HuH-7.5 (cell line): Measurements from ENCODE around the gene TUNAR.

ENCODE experiments used
- DNase-seq: peaks from one replicate; pipeline ENCODE4 v3.0.0; 2011; ENCODE audit warnings: low spot score

TUNAR gene

GRCh38 chr14:95872777-95873176 lies 3.9 kb upstream of the TUNAR start:
- no peak for DNase-seq

GRCh38 chr14:95875831-95876760 lies 536 bp upstream of the TUNAR start:
- DNase-seq: no peak

- DNase-seq: no peak
Measured at GRCh38 chr14:95877633-95878032, 1.0 kb downstream of the TUNAR start.

- DNase-seq: no peak
Measured at GRCh38 chr14:95884377-95884776, 7.7 kb downstream of the TUNAR start.

DNA sequence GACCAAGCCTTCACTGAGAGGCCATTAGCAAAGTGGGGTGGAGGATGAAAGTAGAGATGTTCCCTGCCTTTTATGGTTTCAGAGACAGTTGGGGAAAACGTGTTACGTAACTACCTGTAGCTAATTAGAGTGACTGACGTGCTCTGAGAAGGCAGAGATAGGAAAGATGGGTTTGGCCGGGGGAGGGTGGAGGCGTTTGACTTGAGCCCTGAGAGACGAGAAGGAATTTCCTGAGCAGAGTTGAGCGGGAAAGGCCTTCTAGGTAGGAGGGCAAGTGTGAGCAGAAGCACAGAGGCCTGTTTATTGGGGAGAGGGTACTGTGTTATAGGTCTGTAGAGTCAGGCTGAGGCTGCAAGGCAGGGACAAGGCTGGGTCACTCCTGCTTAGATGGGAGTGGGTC lies 8.6 kb downstream of the TUNAR start:
- no peak for DNase-seq

DNA sequence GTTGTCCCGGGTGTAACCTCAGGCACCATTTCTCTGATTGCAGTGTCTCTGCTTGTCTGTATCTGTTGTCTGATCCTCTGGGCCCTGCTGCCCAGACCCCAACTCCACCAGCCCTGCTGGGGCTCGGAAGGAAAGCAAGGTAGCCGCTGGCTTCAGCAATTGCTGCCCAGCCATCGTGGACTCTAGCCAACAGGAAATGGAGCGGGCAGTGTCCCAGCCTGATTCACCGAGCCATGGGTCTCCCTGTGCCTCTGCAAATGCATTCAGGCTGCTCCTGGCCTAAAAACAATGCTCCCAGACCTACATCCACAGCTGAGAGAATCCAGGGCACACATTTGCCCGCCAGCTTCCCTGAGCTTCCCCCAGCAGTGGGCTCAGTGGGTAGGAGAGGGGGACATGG lies 9.2 kb downstream of the TUNAR start:
- DNase-seq: no peak

DNA sequence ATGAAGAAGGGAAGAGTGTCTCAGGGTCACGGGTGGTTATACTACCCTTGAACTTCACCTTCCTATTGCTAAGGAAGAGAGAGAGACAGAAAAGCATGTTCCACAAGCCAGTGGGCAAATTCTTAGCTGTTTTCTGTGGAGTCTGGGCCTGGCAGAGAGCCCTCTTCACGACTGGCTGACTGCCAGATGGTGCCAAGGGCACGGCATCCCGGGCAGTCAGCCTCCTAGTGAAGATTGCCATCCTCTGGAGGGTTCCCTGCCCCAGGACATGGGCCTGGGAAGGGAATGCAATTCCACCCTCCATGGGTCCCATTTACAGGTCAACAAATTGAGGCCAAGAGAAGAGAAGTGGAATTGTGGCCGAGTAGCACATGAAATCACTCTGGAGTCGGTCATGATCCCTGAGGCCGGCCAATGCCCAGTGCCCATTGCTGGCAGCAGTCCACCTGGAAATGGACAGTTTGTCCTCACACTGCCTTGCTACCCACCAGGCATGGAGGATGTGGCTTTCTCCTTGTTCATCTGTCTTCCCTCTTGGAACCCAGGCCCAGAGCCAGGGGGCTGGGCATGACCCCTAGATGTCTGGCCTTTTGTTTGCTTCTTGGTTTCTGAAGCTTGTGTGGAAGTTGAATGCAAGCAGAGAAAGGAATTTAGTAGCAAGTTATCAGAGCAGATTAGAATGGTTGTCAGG lies 9.9 kb downstream of the TUNAR start:
- no peak for DNase-seq

DNA sequence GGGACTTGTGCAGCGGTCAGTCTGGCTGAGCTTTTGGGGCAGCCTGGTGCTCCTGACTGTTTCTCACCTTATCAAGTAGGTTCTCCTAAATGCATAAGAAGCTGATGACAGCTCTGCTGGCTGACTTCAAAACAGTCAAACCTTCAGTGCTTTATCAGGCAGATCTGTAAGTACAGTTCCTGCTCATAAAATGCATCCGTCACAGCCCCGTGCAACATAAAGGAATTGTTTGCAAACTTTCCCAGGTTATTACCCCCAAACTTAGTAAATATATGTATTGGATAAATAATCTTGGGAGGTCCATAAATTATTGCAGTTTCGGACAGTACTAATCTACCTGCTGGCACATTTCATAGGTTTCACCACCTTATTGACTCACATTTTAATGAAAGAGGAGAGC lies 10.7 kb downstream of the TUNAR start:
- no peak for DNase-seq

GRCh38 chr14:95889236-95889979 lies 12.8 kb downstream of the TUNAR start:
- no peak for DNase-seq

DNA sequence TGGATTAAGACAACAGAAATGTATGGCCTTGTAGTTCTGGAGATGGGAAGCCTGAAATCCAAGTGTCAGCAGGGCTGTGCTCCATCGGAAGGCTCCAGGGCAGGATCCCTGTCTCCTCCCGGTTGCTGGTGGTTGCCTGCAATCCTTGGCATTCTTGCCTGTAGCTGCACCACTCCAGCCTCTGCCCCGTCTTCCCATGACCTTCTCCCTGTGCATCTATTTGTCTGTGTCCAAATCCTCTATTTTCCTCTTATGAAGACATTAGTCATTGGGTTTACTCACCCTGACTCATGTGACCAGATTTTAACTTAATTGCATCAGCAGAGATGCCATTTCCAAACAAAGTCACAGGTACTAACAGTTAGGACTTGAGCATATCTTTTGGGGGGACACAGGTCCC lies 15.1 kb downstream of the TUNAR start:
- no peak for DNase-seq

DNA sequence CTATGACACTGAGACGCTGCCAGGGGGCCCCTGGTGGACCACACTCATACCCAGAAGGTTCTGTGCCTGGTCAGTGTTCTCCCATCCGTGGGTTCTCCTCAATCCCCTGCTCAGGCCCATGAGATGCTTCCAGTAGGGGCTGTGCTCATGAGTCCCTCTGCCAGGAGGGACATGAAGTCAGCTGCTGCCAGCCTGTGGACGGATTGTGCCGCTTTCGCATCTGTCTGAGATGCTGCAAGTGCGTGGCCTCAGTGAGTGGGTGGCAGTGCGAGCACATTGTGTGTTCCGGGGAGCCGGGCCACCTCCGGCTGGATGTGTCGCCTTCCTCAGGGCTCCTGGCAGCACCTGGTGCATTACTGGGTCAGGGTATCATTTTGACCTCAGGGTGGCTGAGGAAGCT lies 15.5 kb downstream of the TUNAR start:
- no peak for DNase-seq

GRCh38 chr14:95895720-95896119 lies 19.1 kb downstream of the TUNAR start:
- DNase-seq: peak; percentile 45

DNA sequence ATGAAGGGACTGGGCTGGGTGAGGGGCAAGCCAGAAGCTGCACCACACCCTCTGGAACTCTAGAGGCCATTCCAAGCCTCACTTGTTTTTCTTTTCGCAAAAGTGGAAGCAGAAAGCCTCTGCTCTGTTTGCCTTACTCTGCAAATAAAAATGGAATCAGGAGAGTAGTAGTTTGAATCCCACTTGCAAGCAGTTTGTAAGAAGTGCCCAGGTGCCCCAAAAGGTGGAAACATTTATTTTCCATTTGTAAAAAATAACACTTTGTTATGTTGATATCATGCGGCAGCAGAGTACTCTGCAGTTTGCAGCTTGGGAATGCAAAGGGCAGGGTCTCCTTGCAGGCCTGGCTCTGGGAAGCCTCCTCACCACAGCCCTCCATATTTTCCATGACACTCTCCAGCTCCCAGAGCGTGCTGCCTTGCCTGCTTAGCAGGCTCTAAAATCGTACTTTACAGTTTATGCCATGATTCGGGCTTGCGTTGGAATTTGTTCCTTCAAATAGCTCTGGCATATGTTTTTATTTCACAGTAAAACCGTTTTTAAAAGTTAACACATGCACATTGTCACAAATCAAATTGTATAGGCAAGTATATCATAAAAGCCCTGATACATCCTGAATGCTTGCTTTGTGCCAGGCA lies 20.0 kb downstream of the TUNAR start:
- DNase-seq: no peak

DNA sequence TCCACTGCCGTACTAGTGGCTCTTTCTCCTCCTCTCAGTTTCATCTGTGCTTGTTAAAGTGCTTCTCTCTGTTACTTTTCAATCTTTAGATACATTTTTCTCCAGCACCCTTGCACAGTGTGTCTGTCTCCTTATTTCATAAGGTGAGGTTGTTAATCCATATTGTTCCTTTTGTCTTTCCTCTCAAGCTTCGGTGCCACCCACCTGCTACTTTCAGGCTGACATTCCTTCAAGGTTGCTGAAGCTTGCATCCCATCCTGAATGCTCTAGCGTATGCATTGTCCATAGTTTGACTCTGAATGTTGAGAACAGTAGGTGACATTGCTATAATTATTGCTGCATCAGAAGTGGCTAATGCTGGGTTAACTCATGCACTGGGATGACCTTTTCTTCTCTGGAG lies 20.6 kb downstream of the TUNAR start:
- DNase-seq: no peak

- no peak for DNase-seq
Measured at GRCh38 chr14:95901054-95901453, 24.4 kb downstream of the TUNAR start.

GRCh38 chr14:95902273-95902826 lies 25.7 kb downstream of the TUNAR start:
- no peak for DNase-seq

- DNase-seq: no peak
Measured at GRCh38 chr14:95903165-95903564, 26.5 kb downstream of the TUNAR start.

DNA sequence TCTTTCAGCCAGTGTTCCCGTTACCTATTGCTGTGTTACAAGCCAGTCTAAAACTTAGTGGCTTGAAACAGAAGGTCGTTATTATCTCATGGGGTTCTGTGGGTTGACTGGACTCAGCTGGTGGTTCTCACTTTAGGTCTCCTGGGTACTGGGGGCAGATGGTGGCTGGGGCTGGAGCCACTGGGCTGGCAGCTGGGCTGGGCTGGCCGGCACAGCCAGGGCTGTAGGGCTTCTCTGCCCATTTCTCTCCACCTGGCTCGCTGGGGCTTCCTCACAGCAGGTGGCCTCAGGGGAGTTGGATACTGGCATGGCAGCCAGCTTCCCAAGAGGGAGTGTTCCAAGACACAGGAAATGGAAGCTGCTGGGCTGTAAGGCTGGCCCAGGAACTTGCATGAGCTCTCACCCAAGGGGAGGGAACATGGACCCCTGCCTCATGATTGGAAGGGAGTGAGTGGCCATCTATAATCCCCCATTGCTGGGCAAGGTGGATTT lies 27.0 kb downstream of the TUNAR start:
- DNase-seq: no peak

DNA sequence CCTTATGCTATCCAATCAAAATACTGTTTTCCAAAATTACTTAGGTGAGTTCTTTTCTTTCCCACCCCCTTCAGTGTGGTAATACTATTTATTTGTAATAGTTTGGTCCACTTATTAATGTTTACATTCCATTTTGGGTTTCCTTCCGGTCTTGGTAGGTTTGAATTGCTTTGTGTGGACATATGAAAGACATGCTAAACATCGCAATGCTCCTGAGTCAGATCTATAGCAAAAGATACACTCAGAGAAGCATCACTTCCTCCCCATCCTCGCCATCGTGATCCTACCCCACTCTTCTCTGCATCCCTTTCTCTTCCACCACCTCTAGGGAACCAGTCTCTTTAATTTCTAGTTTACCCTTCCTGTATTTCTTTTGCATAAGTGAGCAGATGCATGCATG lies 30.0 kb downstream of the TUNAR start:
- no peak for DNase-seq

DNA sequence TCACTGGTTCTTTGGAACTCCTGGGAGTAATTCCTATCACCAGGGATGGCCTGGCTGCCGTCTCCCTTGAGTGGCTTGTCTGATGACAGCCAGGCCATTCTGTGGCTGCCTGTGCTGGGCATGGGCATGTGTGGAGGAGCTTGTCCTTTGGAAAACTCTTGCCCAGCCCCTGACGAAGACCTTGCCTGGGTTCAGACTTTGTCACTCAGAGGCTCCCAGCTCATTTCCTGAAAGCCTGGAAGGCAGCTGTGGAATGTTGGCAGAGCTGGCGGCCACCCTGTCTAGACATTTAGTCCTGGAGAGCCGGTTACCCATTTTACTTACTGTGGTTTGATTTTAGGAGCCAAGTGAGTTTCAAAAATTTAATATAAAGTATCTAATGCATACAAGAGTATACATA lies 34.0 kb downstream of the TUNAR start:
- no peak for DNase-seq

DNA sequence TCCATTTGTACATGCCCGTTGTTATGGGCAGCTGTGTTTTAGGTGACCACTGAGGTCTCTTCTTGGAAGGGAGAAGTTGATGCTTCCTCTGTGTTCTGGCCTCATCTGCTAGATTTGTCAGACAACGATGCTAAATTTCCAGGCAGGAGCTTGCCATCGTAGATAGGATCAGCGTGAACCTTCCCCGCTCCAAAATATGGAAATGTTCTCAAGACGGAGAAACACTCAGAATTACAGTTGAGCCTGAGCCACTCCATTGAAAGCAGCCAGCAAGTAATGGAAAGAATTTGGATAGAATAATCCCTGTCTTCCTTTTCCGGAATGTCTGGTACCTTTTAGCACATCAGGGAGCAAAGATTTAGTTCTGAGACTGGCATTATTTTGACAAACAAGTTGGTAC lies 34.8 kb downstream of the TUNAR start:
- no peak for DNase-seq

- no peak for DNase-seq
Measured at GRCh38 chr14:95915330-95915729, 38.7 kb downstream of the TUNAR start.
